ENCODE data around the gene HOXA5. TPM values are rescaled to one million over a fixed set of nuclear protein-coding genes. Genes with fewer than 3 reads are reported as not detected.

Gene HOXA5
- total and polyA plus RNA-seq, 2 of the 8 experiments (the other 6 are each of a cell fraction or from before 2014, with no cell fraction given): not detected

GRCh38 chr7:27103489-27104226, 39.8 kb downstream of the HOXA5 start:
- H3K79me2 ChIP-seq (ENCODE audit: control insufficient read depth in 1 of 2, insufficient read depth in 2 of 2, low read length in 2 of 2): no peaks in the 10 kb centered on the region
- H3K27ac ChIP-seq (ENCODE audit: low read depth, low read length): no peak overlapping the region
- FAIRE-seq (no peak), DNase-seq (ENCODE audit: low read depth in 1 of 2, low spot score in 2 of 2) (no peak)
- H4K91ac ChIP-seq (replicated peaks; ENCODE audit: insufficient read length, low read length): no peak overlapping the region
- no peak overlapping the region for H3K4me2 ChIP-seq (ENCODE audit: insufficient read depth in 1 of 2, low read depth in 2 of 2, low read length in 2 of 2)
- H3K23ac ChIP-seq (ENCODE audit: insufficient read length): no peak overlapping the region
- no peak overlapping the region for H2BK15ac ChIP-seq (ENCODE audit: low read length)
- ChIA-PET POLR2A (ENCODE audit: partially characterized antibody) (no interaction called here), CTCF (ENCODE audit: partially characterized antibody) (no interaction called here)
- H3K9me3 ChIP-seq (ENCODE audit: insufficient read depth in 2 of 2, low read depth in 1 of 2, low read length in 1 of 2): no peaks in the 10 kb centered on the region
- H3K79me1 ChIP-seq (ENCODE audit: low read depth, low read length): no peaks in the 10 kb centered on the region
- H3K4me3 ChIP-seq (ENCODE audit: extremely low read depth in 1 of 4, insufficient read depth in 2 of 4, low read depth in 3 of 4, low read length in 4 of 4): no peak overlapping the region
- H2AK5ac ChIP-seq (ENCODE audit: low read depth, low read length): 0 out of 2 replicates have a peak overlapping the region, but pooled peaks have one; percentile 53
- no peak overlapping the region for H3K9ac ChIP-seq (replicated peaks in 1 of 4; ENCODE audit: extremely low read depth in 1 of 4, low read depth in 3 of 4, low read length in 3 of 4)
- no peak overlapping the region for H3K4ac ChIP-seq (replicated peaks; ENCODE audit: insufficient read length, low read depth, low read length)
- H3K27me3 ChIP-seq (replicated peaks in 1 of 4; ENCODE audit: control insufficient read depth in 3 of 4, extremely low read depth in 1 of 4, insufficient read depth in 3 of 4, low read length in 3 of 4): peaks cover 94 to 100% (median 97%) of the 10 kb centered on the region in 4 experiments
- H2BK5ac ChIP-seq (ENCODE audit: low read depth, low read length): no peak overlapping the region
- peaks cover 0 to 14% (median 10%) of the 10 kb centered on the region in 4 experiments; a peak in 6 of 7 replicates for H3K4me1 ChIP-seq (replicated peaks in 1 of 4; ENCODE audit: control insufficient read depth in 3 of 4, insufficient read depth in 4 of 4, low read length in 3 of 4)
- H3K56ac ChIP-seq (replicated peaks; ENCODE audit: insufficient read length, low read depth, low read length): no peak overlapping the region
- TF ChIP-seq CREB1 (IDR thresholded peaks at IDR 0.05) (no peak), CBX8 (IDR thresholded peaks at IDR 0.05; ENCODE audit: borderline replicate concordance, low read depth, low read length) (peak; percentile 44; the same call in 1 of the 2 replicates), BRCA1 (IDR thresholded peaks at IDR 0.05; ENCODE audit: low read depth, low read length) (no peak), RNF2 (IDR thresholded peaks at IDR 0.05; ENCODE audit: borderline replicate concordance, low read depth, low read length, missing control alignments, poor library complexity, severe bottlenecking) (peak; percentile 89), SUZ12 (IDR thresholded peaks at IDR 0.05; ENCODE audit: low read length) (peak; percentile 97), CTBP2 (IDR thresholded peaks at IDR 0.05; ENCODE audit: borderline replicate concordance, insufficient read depth, insufficient read length, low read length) (peak; percentile 41), EZH2 (IDR thresholded peaks at IDR 0.05; ENCODE audit: low read depth, low read length, severe bottlenecking) (peak; percentile 98)
- no peak overlapping the region; the same call in 1 of the 2 replicates for H4K8ac ChIP-seq (ENCODE audit: extremely low read depth, insufficient read depth, low read length)
- H2AFZ ChIP-seq (ENCODE audit: low read length): no peak overlapping the region
- 0 out of 2 replicates have a peak, but pooled peaks cover 1% of the 10 kb centered on the region for H3K23me2 ChIP-seq (ENCODE audit: low read depth, low read length)
- no peak overlapping the region for H2BK20ac ChIP-seq (ENCODE audit: low read length)
- 12% methylated on average over 35 of the region's 35 CpGs; no CpG with 5 or more reads in 1 of the 2 experiments for WGBS, 2 experiments (ENCODE audit: extremely low coverage in 1 of 2, insufficient coverage in 1 of 2, insufficient read length in 1 of 2, insufficient replicate concordance in 2 of 2, low coverage in 1 of 2, low lambda C conversion rate in 2 of 2, missing lambda C conversion rate in 1 of 2)
- H2BK120ac ChIP-seq (replicated peaks; ENCODE audit: low read depth, low read length): no peak overlapping the region
- H2BK12ac ChIP-seq (ENCODE audit: low read depth, low read length): no peak overlapping the region
- H3K14ac ChIP-seq (ENCODE audit: insufficient read length): no peak overlapping the region
- H4K20me1 ChIP-seq (replicated peaks in 1 of 2; ENCODE audit: control insufficient read depth in 1 of 2, insufficient read depth in 2 of 2, low read length in 2 of 2): peaks cover 13 to 33% of the 10 kb centered on the region in 2 experiments
- peaks cover 0 to 11% (median 0%) of the 10 kb centered on the region in 4 experiments; a peak in 1 of 8 replicates for H3K36me3 ChIP-seq (ENCODE audit: control insufficient read depth in 2 of 4, insufficient read depth in 4 of 4, low read length in 3 of 4)
- no peak overlapping the region for H4K5ac ChIP-seq (ENCODE audit: insufficient read length, low read depth, low read length)
- no peak overlapping the region for H3K18ac ChIP-seq (ENCODE audit: extremely low read depth, low read length)
